ENCODE data around the gene SMAD6. TPM values are rescaled to one million over a fixed set of nuclear protein-coding genes. Genes with fewer than 3 reads are reported as not detected.

SMAD6 gene
- total and polyA plus RNA-seq, 9 of the 15 experiments (the other 6 are each of a cell fraction or from before 2014, with no cell fraction given), result 0.10 to 15.5 (median 3.7) TPM

DNA sequence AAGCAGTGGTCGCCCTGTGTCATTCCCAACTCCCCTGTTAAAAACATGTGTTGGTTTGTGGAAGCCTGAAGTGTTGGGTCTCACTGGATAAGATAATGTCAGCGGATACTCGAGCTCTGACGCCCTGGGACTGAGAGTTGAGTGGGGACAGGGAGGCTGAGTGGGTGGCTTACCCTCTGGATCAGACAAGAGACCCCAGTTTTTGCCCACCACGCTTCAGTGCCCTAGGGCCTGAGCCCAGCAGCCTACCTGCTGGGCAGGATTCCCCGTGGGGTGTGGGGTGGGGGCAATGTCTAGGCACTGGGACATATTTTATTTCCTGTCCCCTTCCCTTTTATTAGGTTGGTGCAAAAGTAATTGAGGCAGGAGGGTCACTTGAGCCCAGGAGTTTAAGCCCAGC is 75.0 kb downstream of the SMAD6 start:
- H3K4me1 ChIP-seq (replicated peaks in 1 of 2; ENCODE audit: control insufficient read depth in 2 of 2, insufficient read depth in 2 of 2, low read length in 2 of 2), result peaks cover 18 to 26% of the 10 kb centered on the region in 2 experiments

DNA sequence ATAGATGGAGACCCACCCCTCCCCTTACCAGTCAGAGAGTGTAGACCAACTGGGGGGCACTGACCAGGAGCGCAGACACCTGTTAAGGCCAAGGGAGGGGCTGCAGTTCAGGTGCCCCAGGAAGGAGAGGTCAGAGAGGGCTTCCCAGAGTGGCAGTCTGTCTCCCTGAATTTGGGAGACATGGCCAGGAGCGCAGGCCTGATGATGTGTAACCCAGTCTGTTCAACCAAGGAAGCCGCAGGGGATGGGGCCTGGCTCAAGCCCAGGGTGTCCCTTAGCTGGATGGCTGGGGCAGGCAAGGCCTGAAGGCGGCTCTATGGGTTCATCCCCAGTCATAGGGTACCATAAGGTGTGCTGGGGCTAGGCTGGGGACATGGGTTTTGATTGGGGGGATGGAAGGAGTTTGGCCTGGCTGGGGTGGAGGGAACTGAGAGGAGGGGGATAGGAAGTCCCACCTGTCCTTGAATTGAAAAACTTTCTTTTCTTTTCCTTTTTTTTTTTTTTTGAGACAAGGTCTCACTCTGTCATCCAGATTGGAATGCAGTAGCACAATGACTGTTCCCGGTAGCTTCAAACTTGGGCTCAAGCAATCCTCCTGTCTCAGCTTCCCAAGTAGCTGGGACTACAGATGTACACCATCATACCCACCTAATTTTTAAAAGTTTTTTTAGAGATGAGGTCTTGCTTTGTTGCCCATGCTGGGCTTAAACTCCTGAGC is 75.7 kb downstream of the SMAD6 start:
- H3K79me2 ChIP-seq (ENCODE audit: control insufficient read depth, insufficient read depth, low read length), result peaks cover 13% of the 10 kb centered on the region
- in situ Hi-C loops (cut with MboI) (loop anchor here (10.0 kb wide), 1 partner anchor 163 kb away; no protein-coding TSS in a partner anchor), intact Hi-C loops (cut with micrococcal nuclease) (no loop called here)
- no peak for ATAC-seq
- peaks cover 8% of the 10 kb centered on the region; the same call in 1 of the 3 replicates for H3K36me3 ChIP-seq (ENCODE audit: control insufficient read depth, insufficient read depth, low read length)
- no peak overlapping the region for H3K9ac ChIP-seq (ENCODE audit: insufficient read depth in 1 of 2, low read depth in 2 of 2, low read length in 2 of 2)
- H3K4me3 ChIP-seq, result no peak overlapping the region
- ChIA-PET POLR2A (interaction anchor here (0.8 to 1.1 kb wide), 2 partner anchors 11 to 15 kb away, joined by 3 read pairs; no protein-coding TSS in a partner anchor), CTCF (ENCODE audit: low intra/inter-chr PET ratio) (no interaction called here)
- peaks cover 14 to 24% of the 10 kb centered on the region in 2 experiments for H3K4me1 ChIP-seq (replicated peaks in 1 of 2; ENCODE audit: control insufficient read depth in 2 of 2, insufficient read depth in 2 of 2, low read length in 2 of 2)
- WGBS (ENCODE audit: insufficient coverage, low coverage, missing lambda C conversion rate), result 79% methylated on average over 5 of the region's 5 CpGs
- H2AFZ ChIP-seq (ENCODE audit: low read depth, low read length), result no peak overlapping the region
- H3K9me3 ChIP-seq (replicated peaks; ENCODE audit: control insufficient read depth, insufficient read depth, low read depth, low read length), result no peaks in the 10 kb centered on the region
- no peak overlapping the region for H3K27ac ChIP-seq (ENCODE audit: extremely low read depth, low read depth, low read length)
- no peaks in the 10 kb centered on the region for H3K27me3 ChIP-seq (ENCODE audit: control insufficient read depth in 2 of 2, insufficient read depth in 2 of 2, low read length in 2 of 2)
- no peak for DNase-seq (ENCODE audit: extremely low read depth in 1 of 4, low spot score in 3 of 4)
- peaks cover 16% of the 10 kb centered on the region; the same call in 1 of the 2 replicates for H4K20me1 ChIP-seq (replicated peaks; ENCODE audit: control insufficient read depth, insufficient read depth, low read length)
- BruUV-seq (replicated peaks), result no TSS peak
- no peak for FAIRE-seq
- H3K9me1 ChIP-seq (ENCODE audit: control insufficient read depth, insufficient read depth, low read length), result no peaks in the 10 kb centered on the region
- no peak overlapping the region for H3K4me2 ChIP-seq (ENCODE audit: insufficient read depth, low read length)
- TF ChIP-seq TFAM (CRISPR knock-in tag; conservative IDR thresholded peaks at IDR 0.05) (no peak), PRPF4 (IDR thresholded peaks at IDR 0.05; ENCODE audit: insufficient read depth, low read depth, low read length, poor library complexity, severe bottlenecking) (no peak), MBD2 (IDR thresholded peaks at IDR 0.05; ENCODE audit: borderline replicate concordance, low read depth) (no peak), ZNF79 (CRISPR knock-in tag; IDR thresholded peaks at IDR 0.05; ENCODE audit: low read depth) (no peak), SETDB1 (IDR thresholded peaks at IDR 0.05; ENCODE audit: low read length) (no peak), NR2C2 (CRISPR knock-in tag; IDR thresholded peaks at IDR 0.05) (no peak), NR2C2 (tag; IDR thresholded peaks at IDR 0.05) (no peak), SMAD2 (IDR thresholded peaks at IDR 0.05; ENCODE audit: low read depth, low read length) (no peak), RCOR1 (IDR thresholded peaks at IDR 0.05; ENCODE audit: borderline replicate concordance in 1 of 2, low read depth in 2 of 2, low read length in 2 of 2) (no peak), TCF3 (CRISPR knock-in tag; IDR thresholded peaks at IDR 0.05) (no peak), ZKSCAN8 (CRISPR knock-in tag; IDR thresholded peaks at IDR 0.05) (no peak), NFIX (CRISPR knock-in tag; IDR thresholded peaks at IDR 0.05; ENCODE audit: low read depth) (no peak), GTF2A2 (tag; IDR thresholded peaks at IDR 0.05) (no peak)

More for the DNA sequence above, 75.0 kb downstream of the SMAD6 start:
- no peak overlapping the region for H3K27ac ChIP-seq (ENCODE audit: extremely low read depth, low read depth, low read length)
- no peak for ATAC-seq
- peaks cover 16% of the 10 kb centered on the region; the same call in 1 of the 2 replicates for H4K20me1 ChIP-seq (replicated peaks; ENCODE audit: control insufficient read depth, insufficient read depth, low read length)
- 65% methylated on average over 6 of the region's 6 CpGs for WGBS (ENCODE audit: insufficient coverage, low coverage, missing lambda C conversion rate)
- peaks cover 11% of the 10 kb centered on the region; the same call in 1 of the 3 replicates for H3K36me3 ChIP-seq (ENCODE audit: control insufficient read depth, insufficient read depth, low read length)
- BruUV-seq (replicated peaks), result no TSS peak
- ChIA-PET CTCF (ENCODE audit: low intra/inter-chr PET ratio) (no interaction called here), POLR2A (no interaction called here)
- no peaks in the 10 kb centered on the region for H3K9me1 ChIP-seq (ENCODE audit: control insufficient read depth, insufficient read depth, low read length)
- no peaks in the 10 kb centered on the region for H3K9me3 ChIP-seq (replicated peaks; ENCODE audit: control insufficient read depth, insufficient read depth, low read depth, low read length)
- H3K4me2 ChIP-seq (ENCODE audit: insufficient read depth, low read length), result no peak overlapping the region
- H3K9ac ChIP-seq (ENCODE audit: insufficient read depth in 1 of 2, low read depth in 2 of 2, low read length in 2 of 2), result peak overlapping the region in 1 of 2 experiments; percentile 54; a peak in 1 of 4 replicates
- intact Hi-C loops (cut with micrococcal nuclease), result no loop called here
- FAIRE-seq, result no peak
- DNase-seq (ENCODE audit: extremely low read depth in 1 of 4, low spot score in 3 of 4), result no peak
- no peak overlapping the region for H3K4me3 ChIP-seq
- H2AFZ ChIP-seq (ENCODE audit: low read depth, low read length), result no peak overlapping the region
- H3K27me3 ChIP-seq (ENCODE audit: control insufficient read depth in 2 of 2, insufficient read depth in 2 of 2, low read length in 2 of 2), result no peaks in the 10 kb centered on the region
- H3K79me2 ChIP-seq (ENCODE audit: control insufficient read depth, insufficient read depth, low read length), result peaks cover 13% of the 10 kb centered on the region
- TF ChIP-seq, protein P1, sequence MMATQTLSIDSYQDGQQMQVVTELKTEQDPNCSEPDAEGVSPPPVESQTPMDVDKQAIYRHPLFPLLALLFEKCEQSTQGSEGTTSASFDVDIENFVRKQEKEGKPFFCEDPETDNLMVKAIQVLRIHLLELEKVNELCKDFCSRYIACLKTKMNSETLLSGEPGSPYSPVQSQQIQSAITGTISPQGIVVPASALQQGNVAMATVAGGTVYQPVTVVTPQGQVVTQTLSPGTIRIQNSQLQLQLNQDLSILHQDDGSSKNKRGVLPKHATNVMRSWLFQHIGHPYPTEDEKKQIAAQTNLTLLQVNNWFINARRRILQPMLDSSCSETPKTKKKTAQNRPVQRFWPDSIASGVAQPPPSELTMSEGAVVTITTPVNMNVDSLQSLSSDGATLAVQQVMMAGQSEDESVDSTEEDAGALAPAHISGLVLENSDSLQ (IDR thresholded peaks at IDR 0.05), result no peak
- in situ Hi-C loops (cut with MboI), result loop anchor here (10.0 kb wide), 1 partner anchor 162 kb away; no protein-coding TSS in a partner anchor

Data from K562 (cell line).